GM10847 (cell line): ENCODE results near the gene ZNF581.
A peak's percentile ranks its signal among the peaks of the same experiment; 100 is the strongest.

ENCODE experiments used
- POLR2A ChIP-seq: IDR thresholded peaks from 2 replicates; pipeline ENCODE4 v1.6.1; 2011; ENCODE audit not compliant: insufficient read length; ENCODE audit errors: extremely low read depth

ZNF581 gene

GRCh38 chr19:55620410-55621204 is 22.8 kb upstream of the ZNF581 start:
- TF ChIP-seq POLR2A = no peak

- TF ChIP-seq POLR2A = no peak
Measured at GRCh38 chr19:55621205-55621672, 22.2 kb upstream of the ZNF581 start.

GRCh38 chr19:55621673-55622231 is 21.7 kb upstream of the ZNF581 start:
- no peak for TF ChIP-seq POLR2A

GRCh38 chr19:55622242-55622969 is 21.0 kb upstream of the ZNF581 start:
- TF ChIP-seq POLR2A = no peak

- TF ChIP-seq POLR2A = no peak
Measured at GRCh38 chr19:55623130-55623529, 20.3 kb upstream of the ZNF581 start.

GRCh38 chr19:55623561-55623960 is 19.9 kb upstream of the ZNF581 start:
- no peak for TF ChIP-seq POLR2A

- peak; percentile 78 for TF ChIP-seq POLR2A
Measured at GRCh38 chr19:55624109-55625003, 19.1 kb upstream of the ZNF581 start, which contains the start of gene ZNF784. Gene ZNF784, minus strand, starts transcription at chr19:55624566. Its CDS starts 5 bp downstream, at chr19:55624561.

- no peak for TF ChIP-seq POLR2A
Measured at GRCh38 chr19:55625004-55625326, 18.5 kb upstream of the ZNF581 start.

- TF ChIP-seq POLR2A = no peak
Measured at GRCh38 chr19:55626350-55626749, 17.1 kb upstream of the ZNF581 start.

- TF ChIP-seq POLR2A = no peak
Measured at GRCh38 chr19:55632463-55632834, 11.0 kb upstream of the ZNF581 start.

- no peak for TF ChIP-seq POLR2A
Measured at GRCh38 chr19:55633861-55634260, 9.6 kb upstream of the ZNF581 start.

- TF ChIP-seq POLR2A = no peak
Measured at GRCh38 chr19:55635334-55635717, 8.1 kb upstream of the ZNF581 start.

GRCh38 chr19:55635856-55636440 is 7.5 kb upstream of the ZNF581 start:
- no peak for TF ChIP-seq POLR2A

- no peak for TF ChIP-seq POLR2A
Measured at GRCh38 chr19:55636723-55637122, 6.7 kb upstream of the ZNF581 start.

GRCh38 chr19:55637534-55637933 is 5.9 kb upstream of the ZNF581 start:
- no peak for TF ChIP-seq POLR2A
